ENCODE data around the gene RTL5. TPM values are rescaled to one million over a fixed set of nuclear protein-coding genes. Genes with fewer than 3 reads are reported as not detected.

RTL5 gene
- total RNA-seq, 1 donor from 2014 or later: 4.4 TPM

GRCh38 chrX:72110876-72111708, 20.6 kb downstream of the RTL5 start:
- Histone ChIP-seq H3K4me3 (no peak overlapping the region), H3K4me1 (no peaks in the 10 kb centered on the region), H3K27me3 (no peaks in the 10 kb centered on the region), H3K9me3 (no peaks in the 10 kb centered on the region), H3K27ac (no peak overlapping the region), H3K36me3 (no peaks in the 10 kb centered on the region)
- no peak for DNase-seq (ENCODE audit: extremely low spot score in 2 of 2)
- TF ChIP-seq POLR2AphosphoS5 (IDR thresholded peaks at IDR 0.05; ENCODE audit: insufficient read depth in 1 of 2, low read depth in 1 of 2): no peak
- TF ChIP-seq CTCF (IDR thresholded peaks at IDR 0.05): no peak
- TF ChIP-seq POLR2A (IDR thresholded peaks at IDR 0.05): no peak
- intact Hi-C loops (cut with DNase I): no loop called here

- Histone ChIP-seq H3K9me3 (no peaks in the 10 kb centered on the region), H3K27ac (no peak overlapping the region), H3K27me3 (no peaks in the 10 kb centered on the region), H3K36me3 (no peaks in the 10 kb centered on the region), H3K4me1 (no peaks in the 10 kb centered on the region), H3K4me3 (no peak overlapping the region)
- peak; percentile 28 to 54 for DNase-seq (ENCODE audit: extremely low spot score in 2 of 2)
- intact Hi-C loops (cut with DNase I): no loop called here
- no peak for TF ChIP-seq POLR2A (IDR thresholded peaks at IDR 0.05)
- no peak for TF ChIP-seq POLR2AphosphoS5 (IDR thresholded peaks at IDR 0.05; ENCODE audit: insufficient read depth in 1 of 2, low read depth in 1 of 2)
- TF ChIP-seq CTCF (IDR thresholded peaks at IDR 0.05): no peak
Measured at GRCh38 chrX:72110051-72110875, 21.5 kb downstream of the RTL5 start.

GRCh38 chrX:72108666-72109065, 23.0 kb downstream of the RTL5 start:
- Histone ChIP-seq H3K4me3 (no peak overlapping the region), H3K36me3 (no peaks in the 10 kb centered on the region), H3K27ac (no peak overlapping the region), H3K27me3 (no peaks in the 10 kb centered on the region), H3K9me3 (no peaks in the 10 kb centered on the region), H3K4me1 (no peaks in the 10 kb centered on the region)
- peak; percentile 40 to 74 for DNase-seq (ENCODE audit: extremely low spot score in 2 of 2)
- TF ChIP-seq CTCF (IDR thresholded peaks at IDR 0.05) (no peak), POLR2AphosphoS5 (IDR thresholded peaks at IDR 0.05; ENCODE audit: insufficient read depth in 1 of 2, low read depth in 1 of 2) (no peak), POLR2A (IDR thresholded peaks at IDR 0.05) (no peak)
- intact Hi-C loops (cut with DNase I): no loop called here

- no peak for TF ChIP-seq POLR2AphosphoS5 (IDR thresholded peaks at IDR 0.05; ENCODE audit: insufficient read depth in 1 of 2, low read depth in 1 of 2)
- TF ChIP-seq POLR2A (IDR thresholded peaks at IDR 0.05): no peak
- no peak for TF ChIP-seq CTCF (IDR thresholded peaks at IDR 0.05)
- no peak overlapping the region for H3K27ac ChIP-seq
Measured at GRCh38 chrX:72107841-72108595, 23.7 kb downstream of the RTL5 start.

More at GRCh38 chrX:72107841-72108595, 23.7 kb downstream of the RTL5 start:
- no peaks in the 10 kb centered on the region for H3K9me3 ChIP-seq
- DNase-seq (ENCODE audit: extremely low spot score in 2 of 2): peak in 1 of 2 donors; percentile 74
- no peak overlapping the region for H3K4me3 ChIP-seq
- no peaks in the 10 kb centered on the region for H3K27me3 ChIP-seq
- intact Hi-C loops (cut with DNase I): no loop called here
- H3K36me3 ChIP-seq: no peaks in the 10 kb centered on the region
- H3K4me1 ChIP-seq: no peaks in the 10 kb centered on the region
